Left renal cortex interstitium (tissue), 4 donors: ENCODE results near the gene SCARF2. TPM values are rescaled to one million over a fixed set of nuclear protein-coding genes. Genes with fewer than 3 reads are reported as not detected.
"Not testable (repeated sequence)": the region's sequence is repeated elsewhere in the genome, so short reads cannot be mapped to it uniquely, and the experiment has no call there.

Experiments
- DNase-seq, 4 donors: peaks; one replicate each; pipeline ENCODE4 v3.0.0-alpha.2; 2013; ENCODE audit warnings: low read depth in 4 of 4, low spot score in 2 of 4, missing footprints in 1 of 4
- polyA plus RNA-seq, 4 donors: library from polyadenylated mRNA; unstranded; fragments of 120-200 nt; gene quantifications; one replicate each; pipeline ENCODE4 v1.2.1, GENCODE V29; 2013; ENCODE audit not compliant: insufficient read length in 4 of 4

The SCARF2 gene
- polyA plus RNA-seq, 4 donors, result 17.2 to 31.2 (median 25.8) TPM

- DNase-seq, result no peak
These were observed 25.9 kb upstream of the SCARF2 start for GRCh38 chr22:20463324-20464095.

DNA sequence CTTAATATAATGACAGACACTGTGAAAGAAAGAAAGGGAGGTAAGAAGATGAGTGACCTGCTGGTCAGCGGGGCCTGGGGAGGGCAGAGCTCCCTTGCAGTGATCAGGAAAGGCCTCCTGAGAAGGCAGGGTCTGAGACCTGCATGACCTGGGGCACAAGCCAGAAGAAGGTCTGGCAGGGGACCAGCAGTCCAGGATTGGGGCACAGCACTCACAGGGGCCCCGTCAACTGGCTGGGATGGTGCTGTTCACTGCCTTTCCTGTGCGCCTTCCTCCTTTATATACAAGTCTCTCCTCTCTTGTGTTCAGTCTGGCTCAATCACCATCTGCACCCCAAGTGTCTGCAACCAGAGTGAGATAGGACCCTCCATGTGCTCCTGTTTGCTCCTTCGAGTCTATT lies 22.2 kb upstream of the SCARF2 start:
- no peak for DNase-seq

- DNase-seq, result no peak
These were observed 21.5 kb upstream of the SCARF2 start for GRCh38 chr22:20459152-20459542.

GRCh38 chr22:20458530-20459151 lies 21.0 kb upstream of the SCARF2 start:
- DNase-seq, result no peak

DNA sequence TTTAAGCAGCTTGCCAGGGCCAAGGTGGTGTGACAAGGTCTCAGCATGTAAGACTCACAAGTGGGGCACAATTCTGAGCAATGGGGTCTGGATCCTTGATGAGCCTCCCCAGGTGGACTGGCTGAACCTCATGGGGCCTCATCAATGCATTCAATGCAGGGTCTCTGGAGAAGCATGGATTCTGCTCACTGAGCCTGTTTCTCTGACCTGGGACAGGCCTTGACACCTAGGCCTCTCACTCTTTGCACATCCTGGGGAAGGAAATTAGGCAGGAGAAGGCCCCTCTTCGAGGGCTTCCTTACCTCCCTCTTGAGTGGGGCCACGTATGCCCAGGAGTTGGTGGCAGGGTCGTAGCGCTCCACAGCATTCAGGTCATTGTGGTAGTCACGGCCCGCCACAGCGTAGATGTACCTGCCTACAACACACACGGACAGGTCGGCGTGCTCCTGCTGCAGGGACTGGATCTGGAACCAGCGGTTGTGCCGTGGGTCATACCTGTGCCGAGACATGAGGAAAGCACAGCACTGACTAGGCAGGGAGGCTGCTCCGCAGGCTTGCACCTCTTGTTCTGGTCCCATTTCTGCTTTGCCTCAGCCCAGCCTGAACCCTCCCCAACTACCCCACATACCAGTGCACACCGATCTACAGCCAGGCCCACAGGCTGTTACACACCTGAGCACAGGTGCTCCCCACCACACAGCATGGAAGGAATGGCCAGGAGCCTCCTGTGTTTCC lies 20.0 kb upstream of the SCARF2 start:
- no peak for DNase-seq

DNA sequence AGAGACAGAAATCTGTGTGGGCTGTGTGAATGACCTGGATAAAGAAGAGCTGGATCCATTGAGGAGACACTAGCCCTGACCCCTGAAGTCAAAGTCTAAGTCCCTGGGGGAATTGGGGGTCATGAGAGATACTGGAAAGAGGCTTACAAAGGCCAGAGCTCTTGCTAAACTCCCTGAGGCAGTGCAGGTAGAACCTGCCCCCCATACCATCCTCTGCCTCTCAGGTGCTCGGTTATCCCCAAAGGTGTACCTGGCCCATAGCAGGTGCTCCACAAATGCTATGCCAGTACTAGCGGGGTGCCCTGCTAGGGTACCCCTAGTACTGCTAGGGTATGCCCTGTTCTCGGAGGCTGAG lies 19.1 kb upstream of the SCARF2 start:
- DNase-seq, result no peak

- DNase-seq, result peak; percentile 52 to 73 (median 63)
These were observed 18.6 kb upstream of the SCARF2 start for GRCh38 chr22:20456064-20456721.

DNA sequence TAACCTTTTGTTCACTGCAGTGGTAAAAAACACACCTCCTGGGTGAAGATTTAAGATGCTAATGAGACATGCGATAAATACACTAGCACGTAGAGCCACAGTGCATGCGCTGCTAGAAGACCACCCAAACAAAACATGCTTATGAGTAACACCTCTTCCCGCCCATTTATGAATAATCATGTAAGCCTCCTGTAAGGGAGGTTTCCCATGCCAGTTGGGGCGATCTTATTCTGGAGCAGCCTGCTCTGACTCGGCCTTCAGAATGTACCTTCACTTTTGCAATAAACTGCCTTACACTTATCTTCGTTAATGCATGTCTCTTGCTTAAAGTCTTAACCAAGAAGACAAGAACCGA lies 18.1 kb upstream of the SCARF2 start:
- DNase-seq, result no peak

- no peak for DNase-seq
These were observed 15.6 kb upstream of the SCARF2 start for GRCh38 chr22:20453222-20453621.

DNA sequence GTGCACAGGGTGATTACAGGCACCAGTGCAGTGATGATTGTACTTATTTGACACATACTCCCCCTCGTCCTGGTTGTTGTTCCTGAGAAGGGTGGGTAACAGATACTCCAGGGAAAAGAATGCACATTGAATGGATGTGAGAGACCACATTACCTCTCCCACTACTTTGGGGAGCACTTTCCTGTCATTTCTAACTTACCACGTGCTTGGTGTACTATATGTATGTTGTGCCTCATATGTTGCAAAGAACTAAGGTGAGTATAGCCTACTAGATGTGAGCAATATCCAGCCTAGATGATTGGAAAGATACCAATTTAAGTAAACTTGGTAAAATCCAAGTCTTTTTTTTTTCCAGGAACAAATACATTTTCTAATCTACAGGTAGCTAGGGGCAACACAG lies 14.3 kb upstream of the SCARF2 start:
- no peak for DNase-seq

DNA sequence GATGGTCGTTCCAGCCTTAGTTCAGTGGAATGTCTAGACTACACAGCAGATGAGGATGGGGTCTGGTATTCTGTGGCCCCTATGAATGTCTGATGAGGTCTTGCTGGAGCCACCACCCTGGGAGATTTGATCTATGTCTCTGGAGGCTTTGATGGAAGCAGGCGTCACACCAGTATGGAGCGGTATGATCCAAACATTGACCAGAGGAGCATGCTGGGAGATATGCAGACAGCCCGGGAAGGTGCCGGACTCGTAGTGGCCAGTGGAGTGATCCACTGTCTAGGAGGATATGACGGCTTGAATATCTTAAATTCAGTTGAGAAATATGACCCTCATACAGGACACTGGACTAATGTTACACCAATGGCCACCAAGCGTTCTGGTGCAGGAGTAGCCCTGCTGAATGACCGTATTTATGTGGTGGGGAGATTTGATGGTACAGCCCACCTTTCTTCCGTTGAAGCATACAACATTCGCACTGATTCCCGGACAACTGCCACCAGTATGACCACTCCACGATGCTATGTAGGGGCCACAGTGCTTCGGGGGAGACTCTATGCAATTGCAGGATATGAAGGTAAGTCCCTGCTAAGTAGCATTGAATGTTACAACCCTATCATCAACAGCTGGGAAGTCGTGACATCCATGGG lies 13.6 kb upstream of the SCARF2 start:
- not testable (repeated sequence) for DNase-seq

- DNase-seq, result no peak
These were observed 12.9 kb upstream of the SCARF2 start for GRCh38 chr22:20450551-20450906.

GRCh38 chr22:20449819-20450550 lies 12.4 kb upstream of the SCARF2 start:
- no peak for DNase-seq

- no peak for DNase-seq
These were observed 11.0 kb upstream of the SCARF2 start for GRCh38 chr22:20448630-20449029.

- DNase-seq, result no peak
These were observed 8.9 kb upstream of the SCARF2 start for GRCh38 chr22:20446383-20446970.

DNA sequence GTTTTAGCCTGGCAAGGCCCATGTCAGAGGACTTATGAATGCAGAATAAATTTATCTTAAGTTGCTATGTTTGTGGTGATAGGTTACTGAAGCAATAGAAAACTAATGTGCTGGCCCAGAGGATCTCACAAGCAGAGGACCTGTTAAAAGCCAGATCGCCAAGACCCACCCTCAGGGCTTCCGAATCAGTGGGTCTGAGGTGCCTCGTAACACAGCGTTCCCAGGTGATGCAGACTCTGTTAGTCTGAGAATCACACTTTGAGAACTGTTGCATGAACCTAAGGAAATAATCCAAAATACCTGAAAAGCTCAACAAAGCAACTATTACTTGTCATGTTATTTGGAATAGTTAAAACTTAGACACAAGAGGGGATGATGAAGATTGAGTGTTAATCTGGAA lies 6.7 kb upstream of the SCARF2 start:
- no peak for DNase-seq

DNA sequence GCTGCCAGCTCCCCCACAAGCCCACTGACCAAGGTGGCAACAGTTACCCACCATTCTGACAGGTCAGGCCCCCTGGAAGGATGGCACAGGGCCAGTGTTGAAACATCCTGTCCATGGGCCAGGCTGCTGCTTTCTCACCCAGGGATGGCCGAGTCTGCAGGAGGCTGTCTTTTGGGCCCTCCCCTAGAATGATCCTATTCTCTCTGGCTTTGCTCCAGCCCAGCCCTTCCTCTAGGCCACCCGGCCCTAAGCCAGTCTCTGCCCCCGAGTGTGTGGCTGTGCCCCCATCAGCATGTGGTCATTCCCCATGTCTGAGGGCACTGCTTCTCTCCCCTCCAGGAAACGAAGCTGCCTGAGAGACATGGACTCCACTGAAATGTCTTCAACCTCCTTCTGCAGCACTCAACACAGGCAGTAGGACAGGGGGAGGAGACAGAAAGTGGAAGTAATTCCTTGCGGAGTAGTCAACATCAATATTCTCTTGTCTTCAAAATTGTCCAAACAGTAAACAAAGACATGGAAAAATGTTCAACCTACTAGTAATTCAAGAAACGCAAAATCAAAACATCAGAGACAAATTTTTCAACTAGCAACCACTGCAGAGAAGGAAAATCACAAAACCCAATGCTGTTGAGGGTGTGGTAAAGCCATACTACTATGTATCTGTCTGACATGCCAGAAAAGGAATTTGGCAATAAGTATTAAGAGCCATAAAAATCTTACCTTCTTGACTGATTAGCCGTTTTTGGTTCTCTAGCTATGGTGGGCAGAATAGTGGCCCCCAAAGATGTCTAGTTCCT lies 5.1 kb upstream of the SCARF2 start:
- DNase-seq, result no peak

DNA sequence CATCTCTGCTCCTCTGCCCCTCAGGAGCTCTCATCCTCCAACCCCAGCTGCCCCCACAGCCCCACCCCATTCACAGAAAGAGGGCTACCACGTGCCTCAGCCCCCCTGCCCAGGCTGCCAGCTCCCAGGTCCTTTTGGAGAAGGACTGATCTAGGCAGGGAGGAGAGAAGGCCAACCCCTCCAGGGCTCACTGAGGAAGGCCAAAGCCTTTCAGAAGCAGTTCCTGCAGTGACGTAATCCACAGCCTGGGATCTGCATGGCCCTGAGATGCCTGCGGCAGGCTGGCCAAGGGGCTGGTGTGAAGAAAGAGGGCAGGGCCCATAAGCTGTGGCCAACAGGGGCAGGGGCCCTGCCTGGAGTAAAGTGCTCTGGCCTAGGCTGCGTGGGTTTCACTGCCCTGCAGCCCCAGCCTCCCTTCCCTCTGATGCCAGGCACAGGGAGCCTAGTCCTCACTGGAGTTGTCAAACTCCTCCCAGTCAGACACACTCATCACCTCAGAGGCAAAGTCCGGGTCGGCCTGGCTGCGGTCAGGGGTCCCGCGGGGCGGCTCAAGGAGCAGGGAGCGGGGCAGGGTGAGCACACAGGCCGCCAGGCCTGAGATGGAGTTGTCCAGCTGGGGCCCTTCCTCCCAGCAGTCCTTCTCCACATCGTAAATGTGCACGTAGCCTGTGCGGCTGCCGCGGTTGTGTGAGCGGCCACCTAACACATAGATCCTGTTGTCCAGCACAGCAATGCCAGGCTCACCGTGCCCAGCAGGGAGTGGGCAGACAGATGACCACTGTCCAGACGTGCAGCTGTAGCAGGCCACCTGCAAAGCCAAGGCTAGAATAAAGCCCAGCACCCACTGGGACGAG lies 4.2 kb upstream of the SCARF2 start:
- DNase-seq, result no peak
